ENCODE measurements around the gene MARK2.

Gene MARK2

GRCh38 chr11:63917692-63918506 lies 79.0 kb downstream of the MARK2 start:
- Histone ChIP-seq H3K9ac (ENCODE audit: low read depth, low read length) (peak overlapping the region; percentile 91), H3K27me3 (ENCODE audit: control insufficient read depth, insufficient read depth, low read length) (no peaks in the 10 kb centered on the region), H3K27ac (ENCODE audit: low read depth, low read length) (peak overlapping the region; percentile 99), H3K36me3 (ENCODE audit: control insufficient read depth, insufficient read depth, low read length) (peaks cover 20% of the 10 kb centered on the region), H3K4me3 (ENCODE audit: low read depth, low read length) (peak overlapping the region; percentile 65), H3K4me1 (ENCODE audit: control insufficient read depth, insufficient read depth, low read length) (peaks cover 33% of the 10 kb centered on the region), H3K9me3 (ENCODE audit: control insufficient read depth, insufficient read depth, low read length) (no peaks in the 10 kb centered on the region)

GRCh38 chr11:63918507-63919191 lies 79.7 kb downstream of the MARK2 start:
- H3K27ac ChIP-seq (ENCODE audit: low read depth, low read length) = peak overlapping the region; percentile 99
- peak overlapping the region; percentile 65 for H3K4me3 ChIP-seq (ENCODE audit: low read depth, low read length)
- 0 out of 2 replicates have a peak, but pooled peaks cover 3% of the 10 kb centered on the region for H3K27me3 ChIP-seq (ENCODE audit: control insufficient read depth, insufficient read depth, low read length)
- peak overlapping the region; percentile 91 for H3K9ac ChIP-seq (ENCODE audit: low read depth, low read length)
- no peaks in the 10 kb centered on the region for H3K9me3 ChIP-seq (ENCODE audit: control insufficient read depth, insufficient read depth, low read length)
- peaks cover 16% of the 10 kb centered on the region for H3K36me3 ChIP-seq (ENCODE audit: control insufficient read depth, insufficient read depth, low read length)
- peaks cover 33% of the 10 kb centered on the region for H3K4me1 ChIP-seq (ENCODE audit: control insufficient read depth, insufficient read depth, low read length)

DNA sequence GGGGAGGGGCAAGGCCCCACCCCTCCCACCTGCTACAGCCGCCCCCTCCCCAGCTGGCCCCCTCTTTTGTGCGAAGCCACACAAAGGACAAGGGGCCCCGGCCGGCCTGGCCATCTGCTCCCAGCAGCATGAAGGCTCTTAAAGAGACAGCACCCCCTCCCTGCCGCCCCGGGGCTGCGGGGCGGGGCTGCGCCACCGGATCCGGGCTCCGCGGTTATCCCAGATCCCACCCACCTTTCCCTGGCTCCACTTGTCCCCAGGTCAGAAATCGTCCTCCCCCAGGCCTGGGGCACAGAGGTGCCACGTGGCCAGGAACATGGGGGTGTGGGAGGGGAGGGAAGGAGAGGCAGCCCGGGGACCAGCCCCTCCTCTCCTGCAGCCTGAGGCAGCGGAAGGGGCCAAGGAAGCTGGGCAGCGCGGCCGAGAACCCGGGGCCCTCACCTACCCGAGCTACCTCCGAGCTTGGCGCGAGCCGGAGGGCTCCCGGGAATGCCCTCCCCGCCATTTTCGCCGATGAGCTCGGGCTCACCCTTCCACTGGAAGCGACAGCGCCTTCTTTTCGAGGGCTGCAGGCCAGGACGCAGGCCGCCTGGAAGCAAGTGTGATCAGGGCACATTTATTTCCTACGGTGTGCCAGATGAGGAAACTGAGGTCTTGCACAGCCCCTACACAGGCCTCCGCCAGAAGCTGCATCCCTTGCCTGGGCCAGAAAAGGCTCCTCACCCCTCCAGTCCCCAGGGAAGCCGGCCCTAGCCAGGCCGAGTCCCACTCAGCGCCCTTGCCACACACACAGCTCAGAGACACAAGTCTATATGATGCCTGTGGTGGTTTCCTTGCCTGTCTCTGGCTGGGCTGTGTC lies 80.6 kb downstream of the MARK2 start:
- Histone ChIP-seq H3K9me3 (ENCODE audit: control insufficient read depth, insufficient read depth, low read length) (no peaks in the 10 kb centered on the region), H3K9ac (ENCODE audit: low read depth, low read length) (peak overlapping the region; percentile 92), H3K27ac (ENCODE audit: low read depth, low read length) (peak overlapping the region; percentile 99)

DNA sequence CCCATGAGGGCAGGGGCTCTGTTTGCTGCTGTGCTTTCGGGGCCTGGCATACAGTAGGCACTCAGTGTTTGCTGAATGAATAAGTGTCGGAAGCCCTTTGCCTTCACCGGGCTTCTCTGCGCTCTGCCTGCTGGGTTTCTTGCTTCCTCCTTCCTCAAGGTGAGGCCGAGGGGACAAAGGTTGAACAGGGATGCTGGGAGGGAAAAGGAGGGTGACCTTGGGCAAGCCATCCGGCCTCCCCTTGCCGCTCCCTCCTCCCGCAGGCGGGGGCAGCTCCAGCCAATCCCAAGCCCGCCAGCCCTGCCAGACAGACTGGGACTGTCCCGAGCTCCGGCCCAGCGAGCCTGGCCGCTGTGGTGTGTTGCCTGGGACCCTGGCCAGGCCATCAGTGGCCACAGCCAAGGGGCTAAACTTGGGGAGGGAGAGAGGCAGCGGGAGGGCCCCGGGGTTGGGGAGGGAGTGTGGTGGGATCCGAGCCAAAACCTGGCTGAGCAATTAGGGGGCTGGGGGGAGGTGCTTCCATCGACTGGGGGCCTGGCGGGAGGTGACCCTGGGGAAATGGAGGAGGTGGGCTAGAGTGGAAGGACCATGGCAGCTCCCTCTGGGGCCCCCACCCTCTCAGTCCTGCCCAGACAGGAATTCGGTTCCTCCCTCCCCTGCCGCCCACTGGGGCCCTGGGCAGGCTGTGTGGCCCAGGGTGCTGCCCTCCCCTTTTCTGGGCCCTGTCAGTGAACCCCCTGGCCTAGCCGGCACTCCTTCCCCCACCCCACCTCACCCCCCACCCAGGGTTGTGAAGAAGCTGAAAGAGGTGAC lies 81.4 kb downstream of the MARK2 start:
- H3K27ac ChIP-seq (ENCODE audit: low read depth, low read length) = peak overlapping the region; percentile 99
- no peaks in the 10 kb centered on the region for H3K9me3 ChIP-seq (ENCODE audit: control insufficient read depth, insufficient read depth, low read length)
- H3K4me1 ChIP-seq (ENCODE audit: control insufficient read depth, insufficient read depth, low read length) = peaks cover 27% of the 10 kb centered on the region
- H3K4me3 ChIP-seq (ENCODE audit: low read depth, low read length) = peak overlapping the region; percentile 65
- no peaks in the 10 kb centered on the region for H3K36me3 ChIP-seq (ENCODE audit: control insufficient read depth, insufficient read depth, low read length)
- H3K27me3 ChIP-seq (ENCODE audit: control insufficient read depth, insufficient read depth, low read length) = 0 out of 2 replicates have a peak, but pooled peaks cover 3% of the 10 kb centered on the region
- H3K9ac ChIP-seq (ENCODE audit: low read depth, low read length) = peak overlapping the region; percentile 92

More for the DNA sequence above, 80.6 kb downstream of the MARK2 start:
- Histone ChIP-seq H3K4me1 (ENCODE audit: control insufficient read depth, insufficient read depth, low read length) (peaks cover 33% of the 10 kb centered on the region), H3K27me3 (ENCODE audit: control insufficient read depth, insufficient read depth, low read length) (0 out of 2 replicates have a peak, but pooled peaks cover 3% of the 10 kb centered on the region), H3K36me3 (ENCODE audit: control insufficient read depth, insufficient read depth, low read length) (peaks cover 8% of the 10 kb centered on the region), H3K4me3 (ENCODE audit: low read depth, low read length) (peak overlapping the region; percentile 65)

DNA sequence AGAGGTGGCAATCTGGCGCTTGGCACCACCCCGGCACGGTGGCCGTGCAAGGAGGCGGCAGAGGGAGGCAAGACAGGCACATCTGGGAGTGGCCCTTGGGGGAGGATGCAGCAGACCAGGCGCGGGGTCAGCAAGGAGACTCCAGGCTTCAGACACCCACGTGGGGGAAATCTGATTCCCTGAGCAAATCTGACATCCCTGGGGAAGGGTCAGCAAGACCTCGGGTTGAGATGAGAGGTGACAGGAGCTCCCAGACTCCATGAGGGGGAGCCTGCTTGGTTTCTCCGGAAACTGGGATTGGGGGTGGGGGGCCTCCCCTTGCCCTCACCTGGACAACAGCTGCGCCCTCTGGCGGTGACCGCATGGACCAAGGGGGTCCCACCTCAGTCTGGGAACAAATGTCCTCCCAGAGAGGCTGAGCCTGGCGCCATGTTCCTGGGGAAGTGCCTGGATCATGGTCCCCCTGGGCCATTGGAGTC lies 82.1 kb downstream of the MARK2 start:
- Histone ChIP-seq H3K27ac (ENCODE audit: low read depth, low read length) (peak overlapping the region; percentile 99), H3K9ac (ENCODE audit: low read depth, low read length) (no peak overlapping the region), H3K4me3 (ENCODE audit: low read depth, low read length) (peak overlapping the region; percentile 65)

DNA sequence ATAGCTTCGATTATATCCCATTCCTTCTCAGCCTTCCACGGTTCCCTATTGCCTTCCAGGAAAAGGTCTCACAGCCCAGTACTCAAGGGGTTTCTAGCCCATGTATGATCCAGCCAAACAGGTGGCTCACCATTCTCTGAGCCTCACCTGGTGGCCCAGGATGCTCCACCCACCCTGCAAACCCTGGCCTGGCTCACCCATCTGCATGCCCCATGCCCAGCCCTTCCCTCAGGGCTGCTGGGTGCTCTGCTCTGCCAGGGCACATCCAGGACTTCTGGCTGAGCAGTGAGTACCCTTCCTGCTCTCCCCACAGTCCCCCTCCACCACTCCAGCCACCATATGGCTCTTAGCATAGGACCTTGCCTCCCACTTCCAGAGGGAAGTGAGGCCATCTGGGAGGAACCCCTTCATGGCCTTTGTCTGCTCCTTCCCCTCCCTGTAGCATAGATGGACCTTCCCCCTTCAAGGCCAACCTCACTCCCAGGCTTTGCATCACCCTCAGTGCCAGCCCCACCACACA lies 83.8 kb downstream of the MARK2 start:
- Histone ChIP-seq H3K27me3 (ENCODE audit: control insufficient read depth, insufficient read depth, low read length) (0 out of 2 replicates have a peak, but pooled peaks cover 3% of the 10 kb centered on the region), H3K36me3 (ENCODE audit: control insufficient read depth, insufficient read depth, low read length) (no peaks in the 10 kb centered on the region), H3K4me1 (ENCODE audit: control insufficient read depth, insufficient read depth, low read length) (peaks cover 25% of the 10 kb centered on the region), H3K9me3 (ENCODE audit: control insufficient read depth, insufficient read depth, low read length) (no peaks in the 10 kb centered on the region), H3K4me3 (ENCODE audit: low read depth, low read length) (no peak overlapping the region), H3K9ac (ENCODE audit: low read depth, low read length) (no peak overlapping the region), H3K27ac (ENCODE audit: low read depth, low read length) (no peak overlapping the region)

More for the DNA sequence above, 82.1 kb downstream of the MARK2 start:
- Histone ChIP-seq H3K36me3 (ENCODE audit: control insufficient read depth, insufficient read depth, low read length) (no peaks in the 10 kb centered on the region), H3K9me3 (ENCODE audit: control insufficient read depth, insufficient read depth, low read length) (no peaks in the 10 kb centered on the region), H3K27me3 (ENCODE audit: control insufficient read depth, insufficient read depth, low read length) (0 out of 2 replicates have a peak, but pooled peaks cover 3% of the 10 kb centered on the region), H3K4me1 (ENCODE audit: control insufficient read depth, insufficient read depth, low read length) (peaks cover 27% of the 10 kb centered on the region)

GRCh38 chr11:63923319-63923718 lies 84.4 kb downstream of the MARK2 start:
- Histone ChIP-seq H3K27ac (ENCODE audit: low read depth, low read length) (no peak overlapping the region), H3K27me3 (ENCODE audit: control insufficient read depth, insufficient read depth, low read length) (peaks cover 9% of the 10 kb centered on the region), H3K4me3 (ENCODE audit: low read depth, low read length) (no peak overlapping the region), H3K4me1 (ENCODE audit: control insufficient read depth, insufficient read depth, low read length) (peaks cover 22% of the 10 kb centered on the region), H3K9me3 (ENCODE audit: control insufficient read depth, insufficient read depth, low read length) (no peaks in the 10 kb centered on the region), H3K9ac (ENCODE audit: low read depth, low read length) (no peak overlapping the region), H3K36me3 (ENCODE audit: control insufficient read depth, insufficient read depth, low read length) (no peaks in the 10 kb centered on the region)

- no peak overlapping the region for H3K4me3 ChIP-seq (ENCODE audit: low read depth, low read length)
- H3K9me3 ChIP-seq (ENCODE audit: control insufficient read depth, insufficient read depth, low read length) = no peaks in the 10 kb centered on the region
- no peak overlapping the region for H3K27ac ChIP-seq (ENCODE audit: low read depth, low read length)
- peaks cover 9% of the 10 kb centered on the region for H3K27me3 ChIP-seq (ENCODE audit: control insufficient read depth, insufficient read depth, low read length)
- no peak overlapping the region for H3K9ac ChIP-seq (ENCODE audit: low read depth, low read length)
- no peaks in the 10 kb centered on the region for H3K4me1 ChIP-seq (ENCODE audit: control insufficient read depth, insufficient read depth, low read length)
- no peaks in the 10 kb centered on the region for H3K36me3 ChIP-seq (ENCODE audit: control insufficient read depth, insufficient read depth, low read length)
Measured at GRCh38 chr11:63929616-63930015, 90.7 kb downstream of the MARK2 start.

GRCh38 chr11:63931045-63931444 lies 92.1 kb downstream of the MARK2 start:
- Histone ChIP-seq H3K9ac (ENCODE audit: low read depth, low read length) (no peak overlapping the region), H3K4me3 (ENCODE audit: low read depth, low read length) (no peak overlapping the region), H3K36me3 (ENCODE audit: control insufficient read depth, insufficient read depth, low read length) (no peaks in the 10 kb centered on the region), H3K27ac (ENCODE audit: low read depth, low read length) (no peak overlapping the region), H3K27me3 (ENCODE audit: control insufficient read depth, insufficient read depth, low read length) (peaks cover 9% of the 10 kb centered on the region), H3K4me1 (ENCODE audit: control insufficient read depth, insufficient read depth, low read length) (no peaks in the 10 kb centered on the region), H3K9me3 (ENCODE audit: control insufficient read depth, insufficient read depth, low read length) (no peaks in the 10 kb centered on the region)

DNA sequence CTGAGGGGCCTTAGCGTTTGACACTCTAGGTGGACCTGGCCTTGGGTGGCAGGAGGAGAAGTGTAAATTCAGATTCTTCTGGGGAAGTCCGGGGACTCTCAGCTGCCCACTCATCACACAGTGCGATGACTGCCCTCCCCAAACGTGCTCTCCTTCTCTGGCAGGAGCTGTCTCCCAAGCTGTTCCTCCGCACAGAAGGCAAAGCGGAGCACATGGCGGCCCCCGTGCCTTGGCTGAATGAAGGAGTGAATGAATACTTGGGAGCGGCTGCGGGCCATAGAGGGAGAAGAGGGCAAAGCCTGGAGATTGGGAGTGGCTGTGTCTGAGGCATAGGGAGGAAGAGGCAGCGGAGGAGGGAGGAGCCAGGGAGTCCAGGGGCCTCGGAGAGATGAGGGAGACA lies 93.0 kb downstream of the MARK2 start:
- H3K4me3 ChIP-seq (ENCODE audit: low read depth, low read length) = no peak overlapping the region
- H3K4me1 ChIP-seq (ENCODE audit: control insufficient read depth, insufficient read depth, low read length) = no peaks in the 10 kb centered on the region
- H3K27ac ChIP-seq (ENCODE audit: low read depth, low read length) = no peak overlapping the region
- no peaks in the 10 kb centered on the region for H3K36me3 ChIP-seq (ENCODE audit: control insufficient read depth, insufficient read depth, low read length)
- peaks cover 9% of the 10 kb centered on the region for H3K27me3 ChIP-seq (ENCODE audit: control insufficient read depth, insufficient read depth, low read length)
- no peak overlapping the region for H3K9ac ChIP-seq (ENCODE audit: low read depth, low read length)
- no peaks in the 10 kb centered on the region for H3K9me3 ChIP-seq (ENCODE audit: control insufficient read depth, insufficient read depth, low read length)
